HG03354 (cell line): Measurements from ENCODE around the gene POC1B.
"Not testable (repeated sequence)": the region's sequence is repeated elsewhere in the genome, so short reads cannot be mapped to it uniquely, and the experiment has no call there.

Experiments used
- ATAC-seq: cut with Tn5 transposase; IDR thresholded peaks from one replicate; pipeline ENCODE4 v1.9.1; 2021; ENCODE audit warnings: mild to moderate bottlenecking; ENCODE audit not compliant: unreplicated experiment, poor library complexity, severe bottlenecking

Gene POC1B

DNA sequence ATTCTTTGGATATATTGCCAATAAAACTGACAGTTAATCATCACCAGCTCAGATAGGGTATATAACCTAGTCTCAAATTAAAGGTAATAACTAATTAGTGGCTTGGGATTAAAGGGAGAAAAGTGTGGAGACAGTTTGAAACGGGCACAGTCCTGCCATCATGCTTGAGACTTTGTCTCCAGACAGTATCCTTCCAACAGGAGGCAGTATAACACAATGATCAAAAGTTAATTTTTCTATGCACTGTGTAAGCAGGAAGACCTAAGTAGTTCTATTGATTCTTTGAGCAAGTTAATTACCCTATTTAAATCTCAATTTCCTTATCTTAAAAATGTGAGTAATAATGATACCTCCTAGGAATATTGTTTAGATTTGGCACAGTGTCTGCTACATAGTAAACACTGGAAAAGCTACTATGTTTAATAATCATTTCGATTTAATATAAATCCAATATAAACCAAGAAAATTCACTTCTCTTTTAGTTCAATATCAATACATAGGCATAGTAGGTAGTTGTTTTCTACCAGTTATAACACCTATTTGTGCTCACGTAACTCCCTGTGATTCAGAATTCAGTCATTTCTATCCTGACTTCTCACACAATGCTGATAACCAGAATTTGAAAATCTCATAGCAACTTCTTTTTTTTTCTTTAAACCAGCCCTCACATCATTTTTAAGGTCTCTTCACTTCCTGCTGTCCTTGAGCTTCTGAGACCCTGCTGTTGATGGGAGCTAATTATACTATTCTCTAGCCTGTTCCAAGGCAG lies 54.9 kb downstream of the POC1B start:
- ATAC-seq, result peak; percentile 50

DNA sequence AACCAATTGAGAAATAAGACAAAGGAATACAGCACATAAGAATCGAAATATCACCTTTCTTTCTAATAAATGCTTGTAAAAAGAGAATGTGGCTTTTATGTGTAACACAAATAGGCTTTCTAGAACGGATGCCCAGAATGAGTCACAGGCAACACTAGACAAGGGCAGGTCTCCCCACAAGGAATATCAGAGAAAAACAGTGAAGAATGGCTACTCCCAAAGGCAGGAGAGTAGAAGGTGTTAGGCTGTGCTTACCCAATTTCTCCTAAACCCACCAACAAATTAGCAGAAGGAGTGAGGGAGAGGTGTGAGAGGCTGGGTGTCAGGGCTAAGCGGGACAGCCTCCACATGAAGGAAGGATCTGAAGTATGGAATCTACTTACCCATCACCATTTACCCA lies 56.5 kb downstream of the POC1B start:
- ATAC-seq, result peak; percentile 56

DNA sequence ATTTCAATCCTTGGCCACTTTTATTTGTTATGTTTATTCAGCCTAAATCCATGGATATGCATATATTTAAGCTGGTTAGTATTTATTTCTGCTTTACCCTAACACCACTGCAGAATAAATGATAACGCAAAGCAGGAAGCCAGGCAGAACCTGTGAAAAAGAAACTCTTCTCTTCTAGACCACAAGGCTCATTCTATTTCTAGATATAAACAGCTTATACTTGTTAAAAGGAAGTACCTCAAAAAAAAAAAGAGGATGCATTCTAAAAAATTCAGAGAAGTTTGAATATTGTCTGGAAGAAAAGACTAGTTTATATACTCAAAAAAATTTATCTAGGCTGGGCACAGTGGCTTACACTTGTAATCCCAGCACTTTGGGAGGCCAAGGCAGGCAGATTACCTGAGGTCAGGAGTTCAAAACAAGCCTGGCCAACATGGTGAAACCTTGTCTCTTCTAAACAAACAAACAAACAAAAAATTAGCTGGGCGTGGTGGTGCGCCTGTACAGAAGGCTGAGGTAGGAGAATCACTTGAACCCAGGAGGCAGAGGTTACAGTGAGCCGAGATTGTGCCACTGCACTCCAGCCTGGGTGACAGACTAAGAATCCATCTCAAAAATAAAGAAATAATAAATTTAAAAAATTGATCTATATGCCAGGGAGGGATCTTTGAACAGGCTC lies 57.1 kb downstream of the POC1B start:
- peak; percentile 89 for ATAC-seq

DNA sequence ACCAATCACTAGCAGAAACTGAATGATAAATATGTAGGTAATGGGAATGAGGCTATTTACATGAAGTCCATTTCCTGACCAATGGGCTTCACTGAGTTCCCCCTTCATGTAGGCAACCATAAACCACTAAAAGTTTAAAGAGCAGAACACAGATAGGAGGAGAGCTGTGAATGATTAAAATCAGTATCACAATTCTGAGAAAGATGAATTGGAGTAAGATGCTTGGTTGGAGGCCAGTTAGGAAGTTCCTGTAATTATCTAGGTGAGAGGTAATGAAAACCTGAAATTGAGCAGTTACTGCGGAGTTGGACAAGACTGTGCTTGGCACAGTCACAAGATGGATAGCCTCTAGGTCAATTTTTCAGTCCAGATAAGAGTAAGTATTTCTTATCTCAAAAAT lies 57.8 kb downstream of the POC1B start:
- no peak for ATAC-seq

- ATAC-seq, result no peak
Measured at GRCh38 chr12:89464974-89465592, 60.8 kb downstream of the POC1B start.

- peak; percentile 96 for ATAC-seq
Measured at GRCh38 chr12:89461649-89462612, 63.9 kb downstream of the POC1B start.

DNA sequence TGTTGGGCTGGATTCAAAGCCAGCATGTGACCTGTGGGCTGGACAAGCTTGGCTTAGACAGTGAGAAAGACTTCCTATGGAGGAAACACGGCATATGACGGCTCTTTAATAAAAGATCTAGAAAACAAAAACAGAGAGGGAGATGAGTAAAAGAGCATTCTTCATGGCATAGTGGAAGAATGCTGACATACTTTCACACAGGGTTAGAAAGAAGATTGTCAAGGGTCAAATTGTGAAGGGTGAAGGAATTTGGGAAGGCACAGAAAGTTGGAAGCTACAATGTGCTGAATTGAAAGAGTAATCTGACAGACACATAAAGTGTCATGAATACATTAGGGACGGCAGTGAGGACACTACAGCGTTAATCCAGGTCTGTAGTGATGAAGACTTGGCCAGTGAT lies 64.7 kb downstream of the POC1B start:
- no peak for ATAC-seq

DNA sequence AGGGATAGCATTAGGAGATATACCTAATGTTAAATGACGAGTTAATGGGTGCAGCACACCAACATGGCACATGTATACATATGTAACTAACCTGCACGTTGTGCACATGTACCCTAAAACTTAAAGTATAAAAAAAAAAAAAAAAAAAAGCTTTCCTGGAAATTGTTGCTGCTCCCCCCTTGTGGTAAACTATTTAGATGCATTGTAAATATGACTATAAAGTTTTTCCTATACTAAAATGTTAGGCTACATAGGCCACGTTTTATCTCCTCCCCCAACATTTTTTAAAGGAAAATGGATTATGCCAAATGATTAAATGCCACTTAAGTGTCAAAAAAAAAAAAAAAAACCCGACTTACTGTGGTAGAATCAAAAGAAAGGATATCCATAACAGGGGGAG lies 66.6 kb downstream of the POC1B start:
- ATAC-seq, result not testable (repeated sequence)

- ATAC-seq, result no peak
Measured at GRCh38 chr12:89456565-89456964, 69.3 kb downstream of the POC1B start.

- ATAC-seq, result no peak
Measured at GRCh38 chr12:89454080-89454848, 71.6 kb downstream of the POC1B start.

DNA sequence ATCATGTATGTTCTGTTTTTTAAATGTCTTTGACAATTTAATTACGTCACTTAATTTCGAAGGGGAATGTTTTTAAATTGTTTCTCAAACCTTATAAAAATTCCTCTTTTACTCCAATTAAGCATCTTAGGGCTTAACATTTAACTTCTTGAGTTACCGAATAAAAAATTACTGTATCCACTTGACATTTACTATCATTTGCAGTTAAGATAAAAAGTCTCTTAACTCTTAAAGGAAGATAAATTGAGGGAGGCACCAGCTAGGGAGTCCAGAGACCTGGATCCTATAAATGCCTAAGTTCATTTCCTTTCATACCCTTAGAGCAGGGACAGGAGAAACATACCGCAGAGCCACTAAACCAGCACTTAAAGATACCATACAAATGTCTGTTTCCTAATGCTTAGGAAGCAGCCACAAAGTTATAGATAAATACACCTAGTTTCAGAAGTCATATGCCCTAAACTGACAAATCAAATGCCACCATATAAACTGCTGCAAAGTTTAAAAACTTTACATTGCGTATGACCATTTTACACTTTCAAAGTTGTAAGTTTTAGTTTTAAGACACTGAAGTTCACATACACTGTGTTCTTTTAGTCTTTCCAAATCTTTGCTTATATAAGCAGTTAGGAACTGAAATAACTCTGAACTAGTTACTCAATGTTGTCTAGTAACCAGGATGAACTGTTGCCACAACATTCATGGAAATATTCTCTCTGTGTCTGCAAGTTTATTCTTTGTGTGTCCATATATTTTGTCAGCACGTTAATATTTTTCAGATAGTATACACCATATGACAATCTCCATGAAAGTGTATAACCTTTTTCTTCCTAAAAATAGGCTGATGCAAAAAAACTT lies 72.5 kb downstream of the POC1B start:
- ATAC-seq, result no peak

DNA sequence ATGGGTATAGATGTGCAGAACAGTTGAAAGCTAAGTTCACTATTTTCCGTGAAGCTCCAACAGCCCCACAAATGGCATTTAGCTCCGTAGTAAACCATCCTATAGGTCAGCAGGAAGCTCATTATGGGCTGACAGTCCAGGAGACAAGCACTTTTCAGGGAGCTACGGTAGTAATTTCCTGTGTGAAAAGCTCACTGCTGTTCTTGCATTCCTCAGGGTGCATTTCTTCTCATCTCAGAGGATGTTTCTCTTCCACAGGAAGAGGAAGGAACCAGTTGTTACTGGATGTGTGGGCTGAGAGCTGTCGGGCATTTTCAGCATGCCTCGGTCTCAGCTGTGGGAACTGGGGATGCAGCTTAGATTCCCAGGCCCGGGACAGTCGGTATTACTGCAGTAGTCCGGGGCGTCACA lies 74.0 kb downstream of the POC1B start:
- ATAC-seq, result no peak

DNA sequence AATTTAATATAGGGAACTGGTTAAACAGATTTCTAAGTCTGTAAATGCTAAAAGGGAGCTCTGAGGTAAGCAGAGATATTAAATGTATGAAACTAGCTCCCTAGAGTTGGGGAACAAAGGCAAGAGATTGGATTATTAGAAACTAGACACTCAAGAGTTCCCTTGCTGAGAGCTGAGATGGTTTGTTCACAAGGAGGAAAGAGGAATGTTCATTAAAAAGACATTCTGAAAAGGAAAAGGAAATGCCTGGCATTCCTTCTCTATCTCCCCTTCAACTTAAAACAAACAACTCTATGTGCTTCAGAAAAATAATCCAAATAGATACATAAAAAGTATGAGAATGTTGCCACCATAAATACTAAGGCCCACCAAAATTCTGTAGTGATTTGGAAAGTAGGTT lies 74.9 kb downstream of the POC1B start:
- ATAC-seq, result no peak

- ATAC-seq, result no peak
Measured at GRCh38 chr12:89448951-89449371, 76.9 kb downstream of the POC1B start.

GRCh38 chr12:89448526-89448925 lies 77.3 kb downstream of the POC1B start:
- ATAC-seq, result no peak

- ATAC-seq, result no peak
Measured at GRCh38 chr12:89439941-89440340, 85.9 kb downstream of the POC1B start.

- ATAC-seq, result no peak
Measured at GRCh38 chr12:89437231-89437630, 88.6 kb downstream of the POC1B start.

DNA sequence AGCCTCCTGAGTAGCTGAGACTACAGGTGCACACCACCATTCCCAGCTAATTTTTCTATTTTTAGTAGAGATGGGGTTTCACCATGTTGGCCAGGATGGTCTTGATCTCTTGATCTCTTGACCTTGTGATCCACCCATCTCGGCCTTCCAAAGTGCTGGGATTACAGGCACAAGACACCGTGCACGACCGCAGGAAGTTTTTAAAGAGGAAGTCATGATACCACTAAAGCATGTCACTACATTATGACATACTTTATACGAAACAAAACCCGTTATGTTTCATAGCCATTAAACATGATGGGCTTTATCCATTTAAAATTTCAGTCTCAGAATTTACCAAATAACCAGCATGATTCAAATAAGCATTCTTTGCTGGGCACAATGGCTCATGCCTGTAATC lies 89.8 kb downstream of the POC1B start:
- ATAC-seq, result no peak
